BJ (cell line): ENCODE results near the gene ART1. TPM values are rescaled to one million over a fixed set of nuclear protein-coding genes. Genes with fewer than 3 reads are reported as not detected.

Source experiments
- CTCF ChIA-PET: fragments of 350-600 bp; formaldehyde crosslinking; extraction: SDS; loops from one replicate; lab custom pipeline; 2021; ENCODE audit warnings: antibody characterized with exemption, inconsistent platforms; lab: Yijun Ruan, JAX
- POLR2A ChIA-PET: fragments of 300-600 bp; sonication (Branson Sonifier 250); formaldehyde crosslinking; extraction: SDS; loops from one replicate; lab custom pipeline; 2021; ENCODE audit warnings: antibody characterized with exemption; lab: Charles Lee
- DNase-seq: peaks from one replicate; pipeline ENCODE4 v3.0.0-alpha.2; 2011; ENCODE audit warnings: low read depth
- H3K27me3 ChIP-seq: 2 replicates; pipeline ENCODE4 v1.6.0; 2011; ENCODE audit warnings: low read length; ENCODE audit not compliant: control insufficient read depth, insufficient read depth
- H3K36me3 ChIP-seq: 2 replicates; pipeline ENCODE4 v1.5.1; 2011; ENCODE audit warnings: low read length; ENCODE audit not compliant: control insufficient read depth, insufficient read depth
- H3K4me3 ChIP-seq: 2 replicates; pipeline ENCODE4 v1.5.1; 2011; ENCODE audit warnings: low read depth, mild to moderate bottlenecking, control low read depth, low read length
- polyA plus RNA-seq: library from polyadenylated mRNA; depleted of rRNA; stranded (reverse); fragments of >200 nt; gene quantifications from 2 replicates; pipeline ENCODE4 v1.2.3, GENCODE V29; 2011
- TF ChIP-seq, protein P1 (sequence below): IDR thresholded peaks from 2 replicates; pipeline ENCODE4 v1.5.1; 2011; ENCODE audit warnings: low read depth, mild to moderate bottlenecking, control low read depth, inconsistent platforms, low read length, moderate library complexity; ENCODE audit not compliant: insufficient read depth

Gene ART1
- polyA plus RNA-seq, 1 experiment: not detected

DNA sequence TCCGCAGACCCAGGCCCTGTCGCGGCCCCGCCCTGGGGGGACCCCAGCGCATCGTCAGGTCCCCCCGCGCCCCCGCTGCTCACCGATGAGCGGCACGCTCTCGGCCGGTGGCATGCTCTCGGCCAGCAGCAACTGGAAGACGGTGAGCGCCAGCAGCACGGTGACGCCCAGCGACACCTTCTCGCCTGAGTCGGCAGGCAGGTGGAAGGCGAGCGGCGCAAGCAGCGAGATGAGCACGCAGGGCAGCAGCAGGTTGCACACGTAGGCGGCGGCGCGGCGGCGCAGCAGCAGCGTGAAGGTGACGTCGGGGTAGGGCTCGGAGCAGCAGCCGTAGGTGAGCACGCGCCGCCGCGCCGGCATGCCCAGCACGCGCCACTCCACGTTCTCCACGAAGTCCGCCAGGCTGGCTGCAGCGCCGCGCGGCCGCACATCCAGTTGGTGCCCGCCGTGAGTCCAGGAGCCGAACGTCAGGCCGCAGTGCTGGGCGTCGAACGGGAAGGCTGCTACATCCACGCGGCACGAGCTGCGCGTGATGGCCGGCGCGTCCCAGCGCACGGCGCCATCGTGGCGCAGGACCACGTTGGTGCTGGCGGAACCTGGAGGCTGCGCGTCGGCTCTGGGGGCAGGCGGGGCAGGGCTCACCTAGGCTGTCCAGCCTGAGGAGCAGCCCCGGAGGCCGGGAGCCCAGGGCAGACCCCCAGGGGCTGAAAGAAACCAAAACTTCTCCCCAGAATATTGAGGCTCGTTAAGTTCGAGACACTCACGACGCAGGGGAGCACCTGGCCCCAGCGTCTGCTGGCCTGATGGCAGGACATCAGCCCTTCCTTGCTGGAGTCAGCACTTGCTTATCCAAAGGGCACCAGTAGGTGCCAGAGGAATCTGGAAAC is 22.5 kb downstream of the ART1 start:
- ChIA-PET POLR2A (no interaction called here), CTCF (no interaction called here)
- DNase-seq: no peak

DNA sequence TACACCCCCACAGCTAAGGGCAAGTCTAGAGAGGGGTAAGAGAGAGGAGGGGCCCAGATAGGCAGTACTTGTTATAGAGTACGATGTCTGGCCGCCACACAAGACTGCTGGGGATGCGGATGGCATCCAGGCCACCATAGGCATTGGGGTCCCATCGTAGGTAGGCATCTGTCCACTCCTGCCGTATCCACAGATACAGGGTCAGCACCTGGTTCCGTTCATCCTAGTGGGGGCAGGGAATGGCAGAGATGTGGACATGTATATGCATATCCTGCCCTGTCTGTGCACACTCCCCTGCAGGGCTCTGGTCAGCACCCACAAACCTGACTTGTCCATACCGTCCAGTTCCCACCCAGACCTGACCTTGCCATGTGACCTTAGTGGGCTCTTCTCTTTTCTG is 24.2 kb downstream of the ART1 start:
- peaks cover 32% of the 10 kb centered on the region for H3K36me3 ChIP-seq
- no peak overlapping the region for H3K4me3 ChIP-seq
- no peaks in the 10 kb centered on the region for H3K27me3 ChIP-seq
- ChIA-PET CTCF (interaction anchor here (0.7 kb wide), 1 partner anchor 14 kb away, joined by 3 read pairs; no protein-coding TSS in a partner anchor), POLR2A (no interaction called here)
- DNase-seq: no peak
- TF ChIP-seq, protein P1, sequence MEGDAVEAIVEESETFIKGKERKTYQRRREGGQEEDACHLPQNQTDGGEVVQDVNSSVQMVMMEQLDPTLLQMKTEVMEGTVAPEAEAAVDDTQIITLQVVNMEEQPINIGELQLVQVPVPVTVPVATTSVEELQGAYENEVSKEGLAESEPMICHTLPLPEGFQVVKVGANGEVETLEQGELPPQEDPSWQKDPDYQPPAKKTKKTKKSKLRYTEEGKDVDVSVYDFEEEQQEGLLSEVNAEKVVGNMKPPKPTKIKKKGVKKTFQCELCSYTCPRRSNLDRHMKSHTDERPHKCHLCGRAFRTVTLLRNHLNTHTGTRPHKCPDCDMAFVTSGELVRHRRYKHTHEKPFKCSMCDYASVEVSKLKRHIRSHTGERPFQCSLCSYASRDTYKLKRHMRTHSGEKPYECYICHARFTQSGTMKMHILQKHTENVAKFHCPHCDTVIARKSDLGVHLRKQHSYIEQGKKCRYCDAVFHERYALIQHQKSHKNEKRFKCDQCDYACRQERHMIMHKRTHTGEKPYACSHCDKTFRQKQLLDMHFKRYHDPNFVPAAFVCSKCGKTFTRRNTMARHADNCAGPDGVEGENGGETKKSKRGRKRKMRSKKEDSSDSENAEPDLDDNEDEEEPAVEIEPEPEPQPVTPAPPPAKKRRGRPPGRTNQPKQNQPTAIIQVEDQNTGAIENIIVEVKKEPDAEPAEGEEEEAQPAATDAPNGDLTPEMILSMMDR: no peak

More for the DNA sequence above, 22.5 kb downstream of the ART1 start:
- TF ChIP-seq, protein P1: no peak
- H3K36me3 ChIP-seq: peaks cover 29% of the 10 kb centered on the region
- no peaks in the 10 kb centered on the region for H3K27me3 ChIP-seq
- no peak overlapping the region for H3K4me3 ChIP-seq

DNA sequence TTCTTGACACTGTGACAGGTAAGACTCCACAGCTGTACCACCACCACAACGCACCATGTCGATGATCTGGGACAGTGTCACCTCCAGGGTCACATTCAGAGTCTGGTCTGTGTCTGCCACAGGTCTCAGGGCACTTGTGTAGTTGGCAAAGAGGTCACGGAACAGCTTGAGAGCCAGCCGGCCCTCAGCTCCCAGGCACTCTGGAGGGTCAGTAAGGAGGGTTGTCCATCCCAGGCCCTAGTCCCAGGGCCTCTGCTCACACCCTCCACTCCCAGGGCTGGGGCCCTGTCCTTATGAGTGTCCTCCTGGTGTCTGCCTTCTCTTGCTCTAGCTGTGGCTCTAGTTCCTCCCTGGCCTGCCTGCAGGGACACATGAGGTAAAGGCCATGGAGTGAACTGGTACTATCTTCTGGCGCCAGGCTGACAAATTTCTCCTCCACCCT is 24.8 kb downstream of the ART1 start:
- POLR2A ChIA-PET: no interaction called here
- DNase-seq: no peak

DNA sequence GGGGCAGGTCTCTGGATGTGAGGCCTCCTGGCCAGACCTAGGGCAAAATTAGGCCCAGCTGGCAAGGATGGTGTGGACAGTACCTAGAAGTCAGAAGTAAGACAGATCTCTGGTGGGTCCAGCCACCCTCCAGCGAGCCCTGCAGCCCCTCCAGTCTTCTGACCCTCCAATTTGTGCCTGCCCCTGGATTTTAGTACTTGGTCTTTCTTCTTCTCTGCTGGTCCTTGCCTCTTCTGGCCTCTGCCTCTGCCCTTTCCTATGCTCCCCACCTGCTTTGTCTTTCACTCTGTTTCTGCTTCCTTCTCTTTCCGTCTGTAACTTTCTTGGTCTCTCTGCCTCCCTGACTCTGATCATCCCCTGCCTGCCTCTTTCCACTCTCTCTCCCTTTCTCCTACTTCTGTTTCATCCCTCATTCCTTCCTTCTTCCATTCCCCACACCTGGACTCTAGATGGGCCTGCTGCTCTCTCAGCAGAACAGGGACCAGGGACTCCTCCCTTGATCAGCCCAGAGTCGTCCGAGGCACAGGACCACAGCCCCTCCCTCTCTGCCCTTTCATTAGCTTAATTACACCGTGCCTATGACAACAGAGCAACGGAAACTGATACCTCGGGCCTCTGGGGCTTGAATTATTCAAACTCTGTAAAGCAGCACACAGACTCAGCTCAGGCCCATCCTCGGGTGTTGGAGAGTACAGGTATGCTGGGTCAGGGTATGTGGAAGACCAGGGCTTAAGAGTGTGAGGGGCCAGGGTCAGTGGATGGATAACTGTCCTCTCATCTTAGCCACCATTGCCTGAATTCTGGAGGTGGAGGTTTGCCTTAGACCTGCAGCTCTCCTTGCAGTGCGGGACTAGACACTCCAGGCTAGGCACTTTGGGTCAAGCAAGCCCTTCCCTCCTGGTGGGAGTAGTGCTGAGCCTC is 26.7 kb downstream of the ART1 start, which contains the start of gene CHRNA10:
Gene CHRNA10, minus strand, starts transcription at position 51 of the 921 bp plus-strand sequence. CDS start 72 bp downstream, outside the sequence.
- CTCF ChIA-PET: no interaction called here

More for the DNA sequence above, 24.8 kb downstream of the ART1 start:
- Histone ChIP-seq H3K4me3 (no peak overlapping the region), H3K36me3 (peaks cover 34% of the 10 kb centered on the region), H3K27me3 (no peaks in the 10 kb centered on the region)
- CTCF ChIA-PET: no interaction called here
- TF ChIP-seq, protein P1: no peak

More for the DNA sequence above, 26.7 kb downstream of the ART1 start, which contains the start of gene CHRNA10:
- Histone ChIP-seq H3K4me3 (no peak within 1 kb of the TSS), H3K27me3 (no peaks in the 10 kb centered on the region), H3K36me3 (peaks cover 38% of the 10 kb centered on the region)
- TF ChIP-seq, protein P1: no peak
- POLR2A ChIA-PET: no interaction called here
- DNase-seq: no peak
